Testis (tissue), 2 donors: ENCODE results near the gene TPMT.

Source experiments
- CTCF ChIP-seq, 3 experiments: fragments of 450-650 bp in 2 of 3; fragments of 200-600 bp in 1 of 3; sonication (generic) in 1 of 3; IDR thresholded peaks; one replicate each; pipeline ENCODE4 v1.5.1; 2016 to 2019; ENCODE audit warnings: antibody characterized with exemption in 3 of 3, mild to moderate bottlenecking in 2 of 3, moderate library complexity in 1 of 3
- POLR2A ChIP-seq: fragments of 450-650 bp; IDR thresholded peaks from one replicate; pipeline ENCODE4 v1.6.1; 2017; ENCODE audit warnings: antibody characterized with exemption, mild to moderate bottlenecking, moderate library complexity

GRCh38 chr6:18135171-18135570 is 19.7 kb downstream of the TPMT start:
- TF ChIP-seq CTCF (IDR thresholded peaks at IDR 0.05) (no peak), POLR2A (no peak)
